Stimulated activated CD8-positive, alpha-beta memory T cell treated with anti-CD3 and anti-CD28 coated beads, Interleukin-12 subunit alpha, Interleukin-12 subunit beta, amount 100 ng/mL, for 1 hour (primary cell): Measurements from ENCODE around the gene LMF1.

ENCODE experiments used
- DNase-seq: peaks from one replicate; pipeline ENCODE4 v3.0.0-alpha.2; 2020; ENCODE audit warnings: low read depth

Gene LMF1

GRCh38 chr16:928526-928925, 42.3 kb downstream of the LMF1 start:
- no peak for DNase-seq

- no peak for DNase-seq
These were observed 42.9 kb downstream of the LMF1 start for GRCh38 chr16:927931-928330.

GRCh38 chr16:927406-927805, 43.4 kb downstream of the LMF1 start:
- DNase-seq: no peak

GRCh38 chr16:926715-927114, 44.1 kb downstream of the LMF1 start:
- DNase-seq: no peak

GRCh38 chr16:924806-925205, 46.0 kb downstream of the LMF1 start:
- DNase-seq: no peak

GRCh38 chr16:924063-924462, 46.7 kb downstream of the LMF1 start:
- DNase-seq: no peak

- DNase-seq: no peak
These were observed 47.6 kb downstream of the LMF1 start for GRCh38 chr16:923184-923583.

GRCh38 chr16:922051-922450, 48.7 kb downstream of the LMF1 start:
- DNase-seq: no peak

GRCh38 chr16:921321-921905, 49.4 kb downstream of the LMF1 start:
- no peak for DNase-seq

- no peak for DNase-seq
These were observed 50.1 kb downstream of the LMF1 start for GRCh38 chr16:920717-921116.

- no peak for DNase-seq
These were observed 50.6 kb downstream of the LMF1 start for GRCh38 chr16:920051-920681.

- DNase-seq: no peak
These were observed 51.1 kb downstream of the LMF1 start for GRCh38 chr16:919658-920050.

GRCh38 chr16:918741-919657, 51.8 kb downstream of the LMF1 start:
- no peak for DNase-seq

- no peak for DNase-seq
These were observed 52.7 kb downstream of the LMF1 start for GRCh38 chr16:918068-918467.

- no peak for DNase-seq
These were observed 53.2 kb downstream of the LMF1 start for GRCh38 chr16:917591-918061.

GRCh38 chr16:916035-916799, 54.6 kb downstream of the LMF1 start:
- no peak for DNase-seq

GRCh38 chr16:915546-915945, 55.2 kb downstream of the LMF1 start:
- no peak for DNase-seq

GRCh38 chr16:914440-914839, 56.3 kb downstream of the LMF1 start:
- no peak for DNase-seq

- DNase-seq: no peak
These were observed 56.9 kb downstream of the LMF1 start for GRCh38 chr16:913817-914439.

- no peak for DNase-seq
These were observed 57.8 kb downstream of the LMF1 start for GRCh38 chr16:912684-913613.

GRCh38 chr16:912322-912683, 58.5 kb downstream of the LMF1 start:
- DNase-seq: no peak
